ENCODE measurements around the gene PITPNM1. TPM values are rescaled to one million over a fixed set of nuclear protein-coding genes. Genes with fewer than 3 reads are reported as not detected.
A peak's percentile ranks its signal among the peaks of the same experiment; 100 is the strongest.
"Not testable (repeated sequence)": the region's sequence is repeated elsewhere in the genome, so short reads cannot be mapped to it uniquely, and the experiment has no call there.

PITPNM1 gene
- polyA plus RNA-seq, 3 donors = 21.5 to 26.4 (median 23.8) TPM

DNA sequence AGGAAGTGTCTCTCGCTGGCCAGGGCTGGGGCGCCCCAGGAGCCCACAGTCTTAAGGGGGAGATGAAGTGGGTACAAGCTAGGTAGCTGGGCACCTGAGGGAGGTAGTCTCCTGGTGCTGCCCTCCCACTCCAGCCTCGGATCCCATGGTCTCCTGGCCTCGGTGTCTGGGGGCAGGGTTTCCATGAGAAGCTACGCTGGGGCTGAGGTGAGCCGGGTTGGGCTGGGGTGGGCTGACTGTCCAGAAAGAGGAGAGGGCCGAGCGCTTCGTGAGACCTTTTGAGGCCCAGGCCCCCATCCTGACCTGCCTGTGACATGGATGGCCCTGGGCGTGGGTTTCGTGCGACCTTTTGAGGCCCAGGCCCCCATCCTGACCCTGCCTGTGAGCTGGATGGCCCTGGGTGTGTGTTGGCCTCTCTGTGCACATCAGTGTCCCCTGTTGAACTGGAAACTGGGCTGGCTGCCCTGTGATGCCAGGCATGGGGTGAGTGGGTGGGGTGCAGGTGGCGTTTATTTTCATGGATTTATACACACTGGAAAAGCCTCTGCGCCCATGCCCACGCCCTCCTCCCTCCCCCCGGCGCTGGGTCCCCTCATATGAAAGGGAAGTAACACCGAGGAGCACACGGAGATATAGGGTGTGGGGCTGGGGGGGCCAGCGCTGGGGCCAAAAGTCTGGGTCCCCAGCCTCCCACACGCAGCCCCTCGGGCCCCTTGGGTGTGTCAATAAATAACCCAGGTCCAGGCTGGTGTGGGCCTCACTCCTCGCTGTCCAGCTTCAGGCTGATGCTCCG, 13.7 kb downstream of the PITPNM1 start:
- no peak for DNase-seq (ENCODE audit: low read depth in 3 of 3, low spot score in 2 of 3)

GRCh38 chr11:67490727-67491065, 14.5 kb downstream of the PITPNM1 start:
- DNase-seq (ENCODE audit: low read depth in 3 of 3, low spot score in 2 of 3) = no peak

GRCh38 chr11:67489885-67490726, 15.1 kb downstream of the PITPNM1 start:
- no peak for DNase-seq (ENCODE audit: low read depth in 3 of 3, low spot score in 2 of 3)

DNA sequence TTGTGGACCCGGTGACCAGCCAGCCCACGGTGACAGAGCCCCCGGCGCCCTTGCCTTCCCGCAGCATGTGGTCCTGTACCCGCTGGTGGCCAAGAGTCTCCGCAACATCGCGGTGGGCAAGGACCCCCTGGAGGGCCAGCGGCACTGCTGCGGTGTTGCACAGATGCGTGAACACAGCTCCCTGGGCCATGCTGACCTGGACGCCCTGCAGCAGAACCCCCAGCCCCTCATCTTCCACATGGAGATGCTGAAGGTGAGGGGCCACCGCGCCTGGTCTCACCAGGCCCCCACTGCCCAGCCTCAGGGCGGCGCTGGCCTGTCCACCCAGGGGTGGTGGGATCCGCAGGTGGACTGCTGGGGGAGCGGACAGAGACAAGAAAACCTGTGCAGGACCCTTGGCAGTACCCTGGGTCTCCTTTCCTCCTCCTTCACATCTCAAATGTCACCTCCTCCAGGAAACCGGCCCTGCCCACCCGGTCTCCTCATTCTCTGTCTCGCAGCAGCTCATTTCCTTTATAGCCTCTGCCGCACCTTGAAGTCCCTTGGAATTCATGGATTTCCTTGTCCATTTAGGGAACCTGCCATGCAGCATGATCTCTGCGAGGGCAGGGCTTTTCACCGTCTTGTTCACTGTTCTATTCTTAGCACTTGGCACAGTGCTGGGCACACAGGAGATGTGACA, 15.8 kb downstream of the PITPNM1 start:
- DNase-seq (ENCODE audit: low read depth in 3 of 3, low spot score in 2 of 3) = no peak

- no peak for DNase-seq (ENCODE audit: low read depth in 3 of 3, low spot score in 2 of 3)
Measured at GRCh38 chr11:67486481-67487195, 18.5 kb downstream of the PITPNM1 start.

GRCh38 chr11:67485873-67486361, 19.2 kb downstream of the PITPNM1 start:
- not testable (repeated sequence) for DNase-seq (ENCODE audit: low read depth in 3 of 3, low spot score in 2 of 3)

- DNase-seq (ENCODE audit: low read depth in 3 of 3, low spot score in 2 of 3) = no peak
Measured at GRCh38 chr11:67484847-67485311, 20.3 kb downstream of the PITPNM1 start.

- no peak for DNase-seq (ENCODE audit: low read depth in 3 of 3, low spot score in 2 of 3)
Measured at GRCh38 chr11:67483831-67484665, 21.1 kb downstream of the PITPNM1 start.

DNA sequence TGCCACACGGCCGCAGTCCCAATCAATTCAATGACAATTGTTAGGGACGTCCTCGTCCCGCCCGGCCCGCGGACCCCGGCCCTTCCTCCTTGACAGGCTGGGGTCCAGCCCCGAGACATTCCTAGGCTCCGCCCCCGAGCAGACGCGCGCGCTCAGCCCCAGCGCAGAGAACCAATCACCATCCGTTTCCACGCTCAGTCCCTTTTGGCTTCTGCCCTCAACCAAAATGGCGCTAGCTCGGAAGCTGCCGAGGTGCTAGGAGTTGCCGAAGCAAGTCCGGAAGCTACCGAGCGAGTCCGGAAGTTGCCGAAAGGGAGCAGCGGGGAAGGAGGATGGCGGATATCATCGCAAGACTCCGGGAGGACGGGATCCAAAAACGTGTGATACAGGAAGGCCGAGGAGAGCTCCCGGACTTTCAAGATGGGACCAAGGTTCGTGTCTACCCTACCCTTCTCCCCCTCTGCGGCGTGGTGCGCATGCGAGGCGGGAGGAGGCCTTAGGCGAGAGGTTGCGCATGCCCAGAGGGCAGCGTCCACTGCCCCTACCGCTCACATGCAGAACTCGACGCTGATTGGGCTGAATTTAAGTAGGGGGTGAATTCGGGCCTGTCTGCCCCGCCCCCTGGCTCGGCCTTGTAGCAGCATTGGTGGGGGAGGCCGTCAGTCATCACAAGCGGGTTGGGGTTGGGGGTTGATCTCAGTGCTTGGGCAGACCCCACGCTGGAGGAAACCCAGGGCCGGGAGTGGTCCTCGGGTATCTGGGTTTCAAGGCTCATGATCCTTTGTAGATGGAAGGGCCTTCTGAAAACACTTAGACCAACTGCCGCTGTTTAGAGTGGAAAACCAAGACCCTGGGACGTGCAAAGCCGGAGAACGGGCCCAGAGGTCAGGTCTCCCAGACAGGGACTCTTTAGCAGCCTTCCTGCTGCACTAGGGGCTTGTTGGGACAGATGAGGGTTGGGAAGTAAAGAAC, 22.1 kb downstream of the PITPNM1 start, which contains the start of gene AIP:
Gene AIP, plus strand, starts transcription at position 200 of the 972 bp plus-strand sequence. Its CDS starts 133 bp downstream, at position 333.
- DNase-seq (ENCODE audit: low read depth in 3 of 3, low spot score in 2 of 3) = peak; percentile 96 to 99 (median 97)

DNA sequence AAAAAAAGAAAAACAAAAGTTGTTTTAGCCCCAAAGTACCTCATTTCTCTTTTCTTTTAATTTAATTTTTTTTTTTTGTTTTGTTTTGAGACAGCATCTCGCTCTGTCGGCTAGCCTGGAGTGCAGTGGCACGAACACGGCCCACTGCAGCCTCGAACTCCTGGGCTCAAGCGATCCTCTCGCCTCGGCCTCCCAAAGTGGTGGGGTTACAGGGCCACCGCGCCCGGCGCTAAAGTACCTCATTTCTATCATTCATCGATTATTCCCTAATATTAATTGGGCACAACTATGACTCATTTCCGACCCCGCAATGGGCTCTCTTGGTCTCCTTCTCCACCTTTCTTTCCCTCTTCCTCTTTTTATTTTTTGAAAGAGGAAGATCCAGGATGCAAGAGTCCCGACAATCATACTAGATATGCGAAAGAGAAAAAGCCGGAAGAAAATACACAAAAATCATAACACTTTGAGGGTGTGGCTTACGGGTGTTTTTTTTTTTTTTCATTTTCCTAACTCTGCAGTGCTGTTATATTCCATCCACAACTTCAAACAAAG, 22.8 kb downstream of the PITPNM1 start:
- no peak for DNase-seq (ENCODE audit: low read depth in 3 of 3, low spot score in 2 of 3)

DNA sequence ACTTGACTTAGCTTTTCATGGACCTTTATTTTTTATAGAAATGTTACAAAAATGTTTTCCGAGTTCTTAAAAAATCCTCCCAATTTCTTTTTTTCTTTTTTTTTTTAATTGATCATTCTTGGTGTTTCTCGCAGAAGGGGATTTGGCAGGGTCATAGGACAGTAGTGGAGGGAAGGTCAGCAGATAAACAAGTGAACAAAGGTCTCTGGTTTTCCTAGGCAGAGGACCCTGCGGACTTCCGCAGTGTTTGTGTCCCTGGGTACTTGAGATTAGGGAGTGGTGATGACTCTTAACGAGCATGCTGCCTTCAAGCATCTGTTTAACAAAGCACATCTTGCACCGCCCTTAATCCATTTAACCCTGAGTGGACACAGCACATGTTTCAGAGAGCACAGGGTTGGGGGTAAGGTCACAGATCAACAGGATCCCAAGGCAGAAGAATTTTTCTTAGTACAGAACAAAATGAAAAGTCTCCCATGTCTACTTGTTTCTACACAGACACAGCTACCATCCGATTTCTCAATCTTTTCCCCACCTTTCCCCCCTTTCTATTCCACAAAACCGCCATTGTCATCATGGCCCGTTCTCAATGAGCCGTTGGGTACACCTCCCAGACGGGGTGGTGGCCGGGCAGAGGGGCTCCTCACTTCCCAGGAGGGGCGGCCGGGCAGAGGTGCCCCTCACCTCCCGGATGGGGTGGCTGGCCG, 27.7 kb downstream of the PITPNM1 start:
- not testable (repeated sequence) for DNase-seq (ENCODE audit: low read depth in 3 of 3, low spot score in 2 of 3)

- not testable (repeated sequence) for DNase-seq (ENCODE audit: low read depth in 3 of 3, low spot score in 2 of 3)
Measured at GRCh38 chr11:67476692-67477091, 28.5 kb downstream of the PITPNM1 start.

- no peak for DNase-seq (ENCODE audit: low read depth in 3 of 3, low spot score in 2 of 3)
Measured at GRCh38 chr11:67472882-67473281, 32.3 kb downstream of the PITPNM1 start.

DNA sequence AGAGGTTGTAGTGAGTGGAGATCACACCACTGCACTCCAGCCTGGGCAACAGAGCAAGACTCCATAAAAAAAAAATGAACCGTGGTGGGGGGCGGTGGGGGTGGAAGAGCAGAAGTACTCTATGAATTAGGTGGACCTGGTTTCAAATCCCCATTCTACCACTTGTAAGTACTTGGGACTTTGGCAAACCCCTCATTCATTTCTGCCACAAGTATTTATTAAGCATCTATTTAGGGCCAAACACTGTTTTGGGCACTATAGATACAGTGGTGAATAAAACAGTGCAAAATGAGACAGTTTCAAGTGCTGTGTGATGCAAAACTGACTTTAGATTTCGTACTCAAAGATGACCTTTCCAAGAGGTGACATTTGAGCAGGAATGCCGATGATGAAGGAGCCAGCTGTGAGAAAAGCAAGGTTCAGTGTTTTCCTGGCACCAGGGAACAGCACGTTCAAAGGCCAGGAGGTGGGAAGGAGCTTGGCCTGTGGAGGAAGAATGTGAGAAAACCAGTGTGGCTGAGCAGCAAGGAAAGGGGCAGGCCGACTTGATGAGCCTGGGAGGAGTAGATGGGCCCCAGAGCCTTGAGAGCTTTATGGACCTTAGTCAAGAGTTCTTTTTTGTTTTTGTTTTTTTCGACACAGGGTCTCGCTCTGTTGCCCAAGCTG, 34.7 kb downstream of the PITPNM1 start:
- DNase-seq (ENCODE audit: low read depth in 3 of 3, low spot score in 2 of 3) = no peak

DNA sequence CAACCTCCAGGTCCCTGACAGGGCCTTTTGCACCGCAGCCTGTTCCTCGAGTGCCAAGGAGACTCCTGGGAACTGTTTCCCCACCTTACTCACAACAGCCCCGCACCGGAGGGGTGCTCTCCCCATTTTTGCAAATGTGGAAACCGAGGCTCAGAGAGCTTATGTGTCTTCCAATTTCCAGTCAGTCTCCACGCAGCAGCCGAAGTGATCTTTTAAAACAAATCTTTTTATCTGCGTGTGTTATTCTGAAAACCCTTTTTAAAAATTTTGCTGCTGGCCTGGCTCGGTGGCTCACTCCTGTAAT, 35.7 kb downstream of the PITPNM1 start:
- DNase-seq (ENCODE audit: low read depth in 3 of 3, low spot score in 2 of 3) = no peak

DNA sequence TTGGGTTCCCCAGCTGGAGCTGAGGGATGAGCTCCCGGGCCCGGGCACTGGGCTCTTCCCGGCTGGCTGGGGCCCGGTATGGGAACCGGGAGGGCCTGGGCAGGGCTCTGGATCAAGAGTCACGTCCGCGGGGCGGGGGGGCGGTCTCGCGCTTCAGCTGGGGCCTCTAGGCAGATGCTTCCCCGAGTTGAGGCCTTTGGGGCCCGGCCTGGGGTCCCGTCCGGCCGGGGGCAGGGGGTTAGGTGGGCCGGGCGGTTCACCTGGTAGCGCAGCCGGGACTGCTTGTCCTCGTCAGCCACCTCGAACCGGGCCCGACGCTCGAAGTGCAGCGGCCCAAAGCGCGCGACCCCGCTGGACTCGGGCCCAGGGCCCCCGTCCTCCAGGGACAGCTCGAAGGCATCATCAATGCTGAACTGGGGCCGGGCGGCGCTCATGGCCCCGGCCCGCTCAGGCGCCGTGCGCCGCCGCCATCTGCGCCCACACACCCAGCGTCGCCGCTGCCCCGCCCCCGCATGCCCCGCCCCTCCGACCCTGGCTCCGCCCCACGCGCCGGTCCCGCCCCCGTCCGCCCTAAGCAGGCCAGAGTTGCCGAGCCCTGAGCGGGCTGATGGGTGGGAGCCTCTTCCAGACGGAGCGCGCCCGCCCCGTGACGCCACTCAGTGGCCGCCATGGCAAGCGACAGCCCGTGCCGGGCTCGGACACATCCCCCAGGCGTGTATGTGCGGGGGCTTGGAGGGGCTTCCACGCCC, 36.2 kb downstream of the PITPNM1 start, which contains the start of gene TMEM134:
Gene TMEM134, minus strand, starts transcription at position 493 of the 749 bp plus-strand sequence. Its CDS starts 59 bp downstream, at position 434.
- peak in 2 of 3 donors; percentile 75 to 77 for DNase-seq (ENCODE audit: low read depth in 3 of 3, low spot score in 2 of 3)

Measured in right renal cortex interstitium (tissue), 3 donors.